NCI-H2227 (cell line): ENCODE measurements around the gene DCHS1.
A peak's percentile ranks its signal among the peaks of the same experiment; 100 is the strongest.

ENCODE experiments used
- DNase-seq: peaks from one replicate; lab custom pipeline; 2025; ENCODE audit not compliant: unreplicated experiment; lab: John Stamatoyannopoulos, UW

Gene DCHS1

GRCh38 chr11:6629892-6630631, 25.5 kb downstream of the DCHS1 start:
- DNase-seq: no peak

- no peak for DNase-seq
These were observed 26.1 kb downstream of the DCHS1 start for GRCh38 chr11:6629573-6629891.

- DNase-seq: no peak
These were observed 27.1 kb downstream of the DCHS1 start for GRCh38 chr11:6628526-6628925.

- no peak for DNase-seq
These were observed 27.8 kb downstream of the DCHS1 start for GRCh38 chr11:6627762-6628241.

- no peak for DNase-seq
These were observed 28.4 kb downstream of the DCHS1 start for GRCh38 chr11:6626971-6627761.

DNA sequence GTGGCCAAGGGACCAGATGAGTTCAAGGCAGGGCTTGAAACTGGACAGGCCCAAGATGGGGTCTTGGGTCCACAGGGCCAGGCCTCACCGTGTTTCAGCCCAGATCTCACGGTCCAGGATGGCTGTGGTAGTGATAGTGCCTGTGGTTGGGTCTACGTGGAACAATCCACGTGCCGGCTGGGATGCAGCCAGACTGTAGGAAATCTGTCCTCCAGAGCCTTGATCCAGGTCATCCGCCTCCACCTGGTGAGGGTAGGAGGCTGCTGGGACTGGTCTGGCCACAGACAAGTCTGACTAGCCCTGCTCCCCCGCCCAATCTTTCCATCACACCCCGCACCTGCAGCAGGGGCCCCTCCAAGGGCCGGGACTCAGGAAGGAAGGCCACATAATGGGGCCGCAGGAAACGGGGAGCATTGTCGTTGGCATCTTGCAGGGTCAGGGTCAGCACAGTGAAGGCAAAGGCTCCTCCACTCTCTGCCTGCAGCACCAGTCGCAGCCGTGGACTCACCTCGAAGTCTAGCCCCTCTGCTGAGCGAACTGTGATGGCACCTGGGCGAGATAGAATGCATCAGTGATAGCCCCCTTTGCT, 29.7 kb downstream of the DCHS1 start:
- no peak for DNase-seq

- no peak for DNase-seq
These were observed 30.3 kb downstream of the DCHS1 start for GRCh38 chr11:6625156-6625831.

- DNase-seq: no peak
These were observed 31.9 kb downstream of the DCHS1 start for GRCh38 chr11:6623391-6624363.

GRCh38 chr11:6622261-6623171, 33.1 kb downstream of the DCHS1 start:
- no peak for DNase-seq

DNA sequence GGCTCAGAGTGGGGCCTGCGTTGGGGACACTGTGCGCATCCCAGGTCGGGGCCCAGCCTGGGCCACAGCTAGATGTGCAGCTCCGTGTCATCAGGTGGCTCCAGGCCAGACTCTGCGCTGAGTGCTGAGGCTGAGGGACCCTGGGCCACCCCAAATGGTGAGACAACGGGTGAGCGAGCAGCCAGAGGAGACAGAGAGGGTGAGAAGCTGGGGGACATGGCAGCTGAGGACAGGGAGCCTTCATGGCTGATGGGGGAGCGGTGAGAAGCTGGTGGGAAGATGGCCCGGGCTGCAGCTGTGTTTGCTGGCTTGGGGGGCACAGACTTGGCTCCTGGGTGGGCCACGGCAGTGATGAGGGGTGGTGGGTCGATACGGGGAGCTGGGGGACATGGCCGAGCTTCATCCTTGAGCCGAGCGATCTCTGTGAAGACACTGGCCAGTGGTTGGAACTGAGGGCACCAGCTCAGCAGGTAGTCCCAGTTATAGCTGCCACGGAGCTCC, 33.8 kb downstream of the DCHS1 start:
- no peak for DNase-seq

- no peak for DNase-seq
These were observed 35.0 kb downstream of the DCHS1 start for GRCh38 chr11:6620636-6621035.

GRCh38 chr11:6619004-6619745, 36.4 kb downstream of the DCHS1 start, which contains the start of gene TPP1:
Gene TPP1, minus strand, starts transcription at chr11:6619422. Its CDS starts 22 bp downstream, at chr11:6619400.
- peak; percentile 98 for DNase-seq

DNA sequence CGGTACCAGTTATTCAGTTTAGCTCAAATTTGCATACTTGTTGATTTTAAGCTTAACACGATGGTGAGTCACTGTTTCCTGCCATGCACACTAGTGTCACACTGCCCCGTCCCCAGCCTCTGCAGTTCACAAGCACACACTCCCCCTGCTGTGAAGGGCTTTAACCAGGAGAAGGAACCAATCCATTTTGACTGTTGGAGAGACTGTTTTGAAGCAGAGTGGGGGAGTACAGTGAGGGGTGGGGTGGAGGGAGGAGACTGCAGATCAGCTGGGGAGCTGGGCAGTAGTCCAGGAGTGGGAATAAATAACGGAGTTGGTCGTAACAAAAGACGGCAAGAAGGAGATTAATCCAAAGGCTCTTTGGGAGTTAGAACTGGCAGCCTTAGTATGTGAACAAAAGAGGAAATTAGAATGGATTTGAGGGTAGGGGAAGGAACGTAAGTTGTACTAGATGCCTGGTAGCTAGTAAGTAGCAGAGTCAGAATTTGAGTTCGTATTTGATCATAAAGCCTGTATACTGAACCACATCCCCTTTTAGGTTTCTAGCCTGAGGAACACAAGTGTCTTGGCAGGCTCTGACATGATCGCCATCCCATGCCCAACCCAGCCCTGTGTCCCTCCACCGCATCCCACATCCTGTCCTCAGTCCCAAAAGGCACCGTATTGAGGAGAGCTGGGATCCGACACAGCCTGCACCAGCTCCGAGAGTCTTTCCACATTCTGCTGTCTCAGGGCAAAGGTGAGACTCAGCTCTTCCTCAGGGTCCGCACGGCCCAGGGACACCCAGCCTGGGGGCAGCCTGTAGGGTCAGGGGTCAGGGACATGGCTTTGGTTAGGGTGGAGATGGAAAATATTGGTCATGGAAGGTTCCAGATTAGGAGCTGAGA, 37.2 kb downstream of the DCHS1 start:
- DNase-seq: peak; percentile 32

GRCh38 chr11:6617315-6617781, 38.3 kb downstream of the DCHS1 start:
- DNase-seq: no peak

GRCh38 chr11:6616596-6617250, 38.9 kb downstream of the DCHS1 start:
- no peak for DNase-seq

DNA sequence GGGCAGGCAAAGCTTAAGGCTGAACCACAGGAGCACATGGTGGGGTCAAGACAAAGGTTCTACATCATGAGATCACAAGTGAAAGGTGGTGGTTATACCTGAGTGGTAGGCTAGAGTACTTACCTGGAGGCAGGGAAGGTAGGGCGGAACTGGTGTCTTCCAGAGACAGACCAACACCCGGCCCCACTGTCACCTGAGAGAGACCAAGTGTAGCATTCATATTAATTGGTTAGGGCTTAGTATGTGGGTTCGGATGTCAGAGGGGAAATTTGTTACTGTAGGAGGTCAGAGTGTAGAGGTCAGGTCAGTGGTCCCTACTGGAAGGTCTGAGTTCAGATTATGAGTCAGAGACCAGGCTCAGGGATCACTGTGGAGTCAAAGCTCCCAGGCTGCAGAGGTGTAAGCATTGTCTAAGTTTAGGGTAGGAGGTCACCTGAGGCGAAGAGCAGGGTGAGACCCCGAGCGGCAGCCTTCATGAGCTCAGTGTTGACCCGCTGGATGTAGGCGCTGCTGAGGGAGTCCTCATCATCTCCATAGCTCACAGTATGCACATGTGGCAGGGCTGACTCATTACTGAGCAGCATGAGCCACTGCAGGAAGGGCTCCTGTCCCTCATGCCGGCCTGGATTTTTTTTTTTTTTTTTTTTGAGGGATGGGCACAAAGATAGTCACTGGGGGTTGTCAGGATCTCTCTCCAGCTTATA, 39.6 kb downstream of the DCHS1 start:
- no peak for DNase-seq
